ENCODE results near the gene SLC7A6. TPM values are rescaled to one million over a fixed set of nuclear protein-coding genes. Genes with fewer than 3 reads are reported as not detected.
A peak's percentile ranks its signal among the peaks of the same experiment; 100 is the strongest.

SLC7A6 gene
- total and polyA plus RNA-seq, 2 of the 13 experiments (the other 11 are each of a cell fraction or from before 2014, with no cell fraction given) = 35.8 to 70.8 TPM

GRCh38 chr16:68237243-68238028 is 26.9 kb upstream of the SLC7A6 start (continued):
- TF ChIP-seq GLMP (CRISPR knock-in tag; IDR thresholded peaks at IDR 0.05; ENCODE audit: borderline replicate concordance) (no peak), MAFK (conservative IDR thresholded peaks at IDR 0.05 in 1 of 2, IDR thresholded peaks at IDR 0.05 in 1 of 2; ENCODE audit: low read length in 2 of 2) (no peak), IRX3 (CRISPR knock-in tag; IDR thresholded peaks at IDR 0.05; ENCODE audit: borderline replicate concordance, low read depth) (0 out of 2 replicates have a peak, but pooled peaks have one; percentile 12), ZNF572 (CRISPR knock-in tag; IDR thresholded peaks at IDR 0.05) (peak; percentile 82; the same call in 1 of the 2 replicates), ATRX (CRISPR knock-in tag; IDR thresholded peaks at IDR 0.05; ENCODE audit: borderline replicate concordance) (no peak), NFKBIZ (CRISPR knock-in tag; IDR thresholded peaks at IDR 0.05) (0 out of 2 replicates have a peak, but pooled peaks have one; percentile 15), KMT2B (CRISPR knock-in tag; IDR thresholded peaks at IDR 0.05) (0 out of 2 replicates have a peak, but pooled peaks have one; percentile 46), ZNF784 (CRISPR knock-in tag; IDR thresholded peaks at IDR 0.05; ENCODE audit: borderline replicate concordance) (peak; percentile 74; the same call in 1 of the 2 replicates), HIVEP1 (CRISPR knock-in tag; IDR thresholded peaks at IDR 0.05) (peak; percentile 72; the same call in 1 of the 2 replicates), HMGXB3 (CRISPR knock-in tag; IDR thresholded peaks at IDR 0.05; ENCODE audit: borderline replicate concordance) (peak; percentile 54; the same call in 1 of the 2 replicates)
- TF ChIP-seq, protein P1, sequence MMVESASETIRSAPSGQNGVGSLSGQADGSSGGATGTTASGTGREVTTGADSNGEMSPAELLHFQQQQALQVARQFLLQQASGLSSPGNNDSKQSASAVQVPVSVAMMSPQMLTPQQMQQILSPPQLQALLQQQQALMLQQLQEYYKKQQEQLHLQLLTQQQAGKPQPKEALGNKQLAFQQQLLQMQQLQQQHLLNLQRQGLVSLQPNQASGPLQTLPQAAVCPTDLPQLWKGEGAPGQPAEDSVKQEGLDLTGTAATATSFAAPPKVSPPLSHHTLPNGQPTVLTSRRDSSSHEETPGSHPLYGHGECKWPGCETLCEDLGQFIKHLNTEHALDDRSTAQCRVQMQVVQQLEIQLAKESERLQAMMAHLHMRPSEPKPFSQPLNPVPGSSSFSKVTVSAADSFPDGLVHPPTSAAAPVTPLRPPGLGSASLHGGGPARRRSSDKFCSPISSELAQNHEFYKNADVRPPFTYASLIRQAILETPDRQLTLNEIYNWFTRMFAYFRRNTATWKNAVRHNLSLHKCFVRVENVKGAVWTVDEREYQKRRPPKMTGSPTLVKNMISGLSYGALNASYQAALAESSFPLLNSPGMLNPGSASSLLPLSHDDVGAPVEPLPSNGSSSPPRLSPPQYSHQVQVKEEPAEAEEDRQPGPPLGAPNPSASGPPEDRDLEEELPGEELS (CRISPR knock-in tag; IDR thresholded peaks at IDR 0.05) = peak; percentile 88
- TF ChIP-seq, protein P2, sequence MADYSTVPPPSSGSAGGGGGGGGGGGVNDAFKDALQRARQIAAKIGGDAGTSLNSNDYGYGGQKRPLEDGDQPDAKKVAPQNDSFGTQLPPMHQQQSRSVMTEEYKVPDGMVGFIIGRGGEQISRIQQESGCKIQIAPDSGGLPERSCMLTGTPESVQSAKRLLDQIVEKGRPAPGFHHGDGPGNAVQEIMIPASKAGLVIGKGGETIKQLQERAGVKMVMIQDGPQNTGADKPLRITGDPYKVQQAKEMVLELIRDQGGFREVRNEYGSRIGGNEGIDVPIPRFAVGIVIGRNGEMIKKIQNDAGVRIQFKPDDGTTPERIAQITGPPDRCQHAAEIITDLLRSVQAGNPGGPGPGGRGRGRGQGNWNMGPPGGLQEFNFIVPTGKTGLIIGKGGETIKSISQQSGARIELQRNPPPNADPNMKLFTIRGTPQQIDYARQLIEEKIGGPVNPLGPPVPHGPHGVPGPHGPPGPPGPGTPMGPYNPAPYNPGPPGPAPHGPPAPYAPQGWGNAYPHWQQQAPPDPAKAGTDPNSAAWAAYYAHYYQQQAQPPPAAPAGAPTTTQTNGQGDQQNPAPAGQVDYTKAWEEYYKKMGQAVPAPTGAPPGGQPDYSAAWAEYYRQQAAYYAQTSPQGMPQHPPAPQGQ (CRISPR knock-in tag; IDR thresholded peaks at IDR 0.05; ENCODE audit: borderline replicate concordance) = no peak
